Smooth muscle cell (in vitro differentiated cells): ENCODE results near the gene ACYP2. TPM values are rescaled to one million over a fixed set of nuclear protein-coding genes. Genes with fewer than 3 reads are reported as not detected.

ENCODE experiments used
- DNase-seq: peaks from one replicate; lab custom pipeline; 2025; ENCODE audit not compliant: unreplicated experiment; lab: John Stamatoyannopoulos, UW
- H2AFZ ChIP-seq: fragments of 200-600 bp; sonication (generic); 2 replicates; pipeline ENCODE4 v1.6.0; 2016; ENCODE audit warnings: antibody characterized with exemption, low read depth, mild to moderate bottlenecking
- H3F3A ChIP-seq: fragments of 200-600 bp; sonication (generic); 2 replicates; pipeline ENCODE4 v1.6.0; 2017; ENCODE audit warnings: antibody characterized with exemption, low read depth
- H3K27ac ChIP-seq: fragments of 200-600 bp; sonication (generic); 2 replicates; pipeline ENCODE4 v1.5.1; 2016; ENCODE audit warnings: low read depth, mild to moderate bottlenecking
- H3K27me3 ChIP-seq: fragments of 200-600 bp; sonication (generic); 2 replicates; pipeline ENCODE4 v1.6.1; 2016; ENCODE audit warnings: low read depth, mild to moderate bottlenecking
- H3K36me3 ChIP-seq: fragments of 200-600 bp; sonication (generic); 2 replicates; pipeline ENCODE4 v1.5.1; 2016; ENCODE audit warnings: low read depth
- H3K4me1 ChIP-seq: fragments of 200-600 bp; sonication (generic); 2 replicates; pipeline ENCODE4 v1.5.1; 2016; ENCODE audit warnings: low read depth
- H3K4me2 ChIP-seq: fragments of 200-600 bp; sonication (generic); 2 replicates; pipeline ENCODE4 v1.6.0; 2016; ENCODE audit warnings: mild to moderate bottlenecking
- H3K4me3 ChIP-seq: fragments of 200-600 bp; sonication (generic); 2 replicates; pipeline ENCODE4 v1.5.1; 2016; ENCODE audit warnings: mild to moderate bottlenecking
- H3K79me2 ChIP-seq: fragments of 200-600 bp; sonication (generic); 2 replicates; pipeline ENCODE4 v1.6.0; 2016; ENCODE audit warnings: low read depth, mild to moderate bottlenecking
- H3K9ac ChIP-seq: fragments of 200-600 bp; sonication (generic); 2 replicates; pipeline ENCODE4 v1.6.0; 2016; ENCODE audit warnings: low read depth
- H3K9me3 ChIP-seq: fragments of 200-600 bp; sonication (generic); replicated peaks from 2 replicates; pipeline ENCODE4 v1.5.1; 2016; ENCODE audit warnings: low read depth
- H4K20me1 ChIP-seq: fragments of 200-600 bp; sonication (generic); 2 replicates; pipeline ENCODE4 v1.6.0; 2016; ENCODE audit warnings: low read depth
- WGBS: methylation state at CpG from one replicate; pipeline ENCODE4 v1.1.7; 2016; ENCODE audit warnings: low lambda C conversion rate; 5-methylcytosine and 5-hydroxymethylcytosine counted together
- polyA plus RNA-seq: library from polyadenylated mRNA; unstranded; fragments of >200 nt; fragmentation: Nextera tagmentation; extraction: Ambion mirVana; gene quantifications from 2 replicates; pipeline ENCODE4 v1.2.1, GENCODE V29; 2016
- total RNA-seq: library from RNA; depleted of rRNA; stranded (reverse); fragments of >200 nt; gene quantifications from 2 replicates; pipeline ENCODE4 v1.2.3, GENCODE V29; 2014
- TF ChIP-seq, protein P1 (sequence below): fragments of 200-600 bp; sonication (generic); IDR thresholded peaks from 2 replicates; pipeline ENCODE4 v1.5.1; 2017; ENCODE audit warnings: borderline replicate concordance, mild to moderate bottlenecking, antibody characterized with exemption; ENCODE audit not compliant: insufficient read depth, poor library complexity, severe bottlenecking

The ACYP2 gene
- total and polyA plus RNA-seq, 2 experiments from 2014 or later: 12.1 to 18.6 TPM

GRCh38 chr2:54204476-54204875 is 89.1 kb downstream of the ACYP2 start:
- Histone ChIP-seq H3K4me2 (no peak overlapping the region), H2AFZ (no peak overlapping the region), H3K27ac (no peak overlapping the region), H3K4me3 (no peak overlapping the region), H3K27me3 (no peaks in the 10 kb centered on the region), H3K4me1 (peaks cover 20% of the 10 kb centered on the region), H3K36me3 (no peaks in the 10 kb centered on the region), H3K79me2 (no peaks in the 10 kb centered on the region), H3K9me3 (no peaks in the 10 kb centered on the region), H3F3A (peaks cover 8% of the 10 kb centered on the region), H3K9ac (no peak overlapping the region), H4K20me1 (no peaks in the 10 kb centered on the region)
- DNase-seq: no peak
- WGBS: 61% methylated on average over 2 of the region's 2 CpGs
- TF ChIP-seq, protein P1, sequence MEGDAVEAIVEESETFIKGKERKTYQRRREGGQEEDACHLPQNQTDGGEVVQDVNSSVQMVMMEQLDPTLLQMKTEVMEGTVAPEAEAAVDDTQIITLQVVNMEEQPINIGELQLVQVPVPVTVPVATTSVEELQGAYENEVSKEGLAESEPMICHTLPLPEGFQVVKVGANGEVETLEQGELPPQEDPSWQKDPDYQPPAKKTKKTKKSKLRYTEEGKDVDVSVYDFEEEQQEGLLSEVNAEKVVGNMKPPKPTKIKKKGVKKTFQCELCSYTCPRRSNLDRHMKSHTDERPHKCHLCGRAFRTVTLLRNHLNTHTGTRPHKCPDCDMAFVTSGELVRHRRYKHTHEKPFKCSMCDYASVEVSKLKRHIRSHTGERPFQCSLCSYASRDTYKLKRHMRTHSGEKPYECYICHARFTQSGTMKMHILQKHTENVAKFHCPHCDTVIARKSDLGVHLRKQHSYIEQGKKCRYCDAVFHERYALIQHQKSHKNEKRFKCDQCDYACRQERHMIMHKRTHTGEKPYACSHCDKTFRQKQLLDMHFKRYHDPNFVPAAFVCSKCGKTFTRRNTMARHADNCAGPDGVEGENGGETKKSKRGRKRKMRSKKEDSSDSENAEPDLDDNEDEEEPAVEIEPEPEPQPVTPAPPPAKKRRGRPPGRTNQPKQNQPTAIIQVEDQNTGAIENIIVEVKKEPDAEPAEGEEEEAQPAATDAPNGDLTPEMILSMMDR: no peak

DNA sequence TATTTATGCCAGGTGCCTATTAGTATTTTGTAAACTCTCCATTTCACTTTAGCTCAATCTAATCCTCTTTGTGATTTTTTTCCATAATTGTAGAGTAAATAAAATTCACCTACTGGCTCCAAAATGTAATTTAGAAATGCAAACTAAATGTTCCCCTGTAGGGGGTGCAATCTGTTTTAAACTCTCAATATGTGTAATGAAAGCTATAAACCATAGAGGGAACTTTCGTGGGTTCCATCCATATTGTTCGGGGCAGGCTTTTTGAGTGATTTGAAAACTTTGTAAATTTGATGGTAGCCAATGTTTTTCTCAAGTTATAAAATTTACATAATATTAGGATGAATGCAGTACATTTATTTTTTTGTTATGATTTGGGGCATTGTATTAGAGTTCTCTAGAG is 91.2 kb downstream of the ACYP2 start:
- no peaks in the 10 kb centered on the region for H4K20me1 ChIP-seq
- peaks cover 20% of the 10 kb centered on the region for H3K4me1 ChIP-seq
- no peak overlapping the region for H3K4me3 ChIP-seq
- peaks cover 8% of the 10 kb centered on the region for H3F3A ChIP-seq
- no peak overlapping the region for H3K9ac ChIP-seq
- TF ChIP-seq, protein P1: peak; percentile 56
- no peaks in the 10 kb centered on the region for H3K36me3 ChIP-seq
- H3K27ac ChIP-seq: no peak overlapping the region
- no peak overlapping the region for H3K4me2 ChIP-seq
- H3K9me3 ChIP-seq: no peaks in the 10 kb centered on the region
- H3K79me2 ChIP-seq: no peaks in the 10 kb centered on the region
- no peak for DNase-seq
- WGBS: 72% methylated on average over 2 of the region's 2 CpGs
- no peaks in the 10 kb centered on the region for H3K27me3 ChIP-seq
- H2AFZ ChIP-seq: no peak overlapping the region

DNA sequence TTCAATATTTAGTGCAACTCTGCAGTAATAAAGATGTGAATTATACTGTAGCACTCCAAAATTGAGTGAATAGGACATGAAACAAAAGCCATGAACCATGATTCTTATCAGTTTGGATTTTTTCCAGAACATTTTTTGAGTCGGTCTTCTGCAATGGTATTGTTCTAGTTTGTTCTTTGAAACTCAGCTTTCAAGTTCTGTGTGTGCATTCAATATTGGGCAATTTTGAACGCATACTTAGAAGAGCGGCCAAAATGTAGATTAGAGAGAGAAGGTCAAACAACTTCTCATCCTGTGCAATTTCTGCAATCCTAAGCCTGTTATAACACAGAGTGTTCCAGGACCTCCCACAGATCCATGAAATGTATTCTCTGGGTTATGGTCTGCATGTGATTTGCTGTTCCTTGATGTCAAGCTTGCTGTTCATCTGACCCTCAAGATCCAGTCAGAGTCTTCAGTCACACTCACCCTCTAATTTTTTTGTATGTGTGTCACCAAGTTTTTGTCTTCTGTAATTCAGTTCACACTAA is 92.3 kb downstream of the ACYP2 start:
- Histone ChIP-seq H3K27me3 (no peaks in the 10 kb centered on the region), H3K27ac (peak overlapping the region; percentile 77), H3K4me1 (peaks cover 20% of the 10 kb centered on the region), H3K79me2 (no peaks in the 10 kb centered on the region), H2AFZ (no peak overlapping the region), H3K4me3 (no peak overlapping the region), H3K9ac (no peak overlapping the region), H3K9me3 (no peaks in the 10 kb centered on the region), H3K4me2 (peak overlapping the region; percentile 78), H3F3A (peaks cover 8% of the 10 kb centered on the region), H3K36me3 (no peaks in the 10 kb centered on the region), H4K20me1 (no peaks in the 10 kb centered on the region)
- 40% methylated on average over 3 of the region's 3 CpGs for WGBS
- TF ChIP-seq, protein P1: no peak
- DNase-seq: no peak

DNA sequence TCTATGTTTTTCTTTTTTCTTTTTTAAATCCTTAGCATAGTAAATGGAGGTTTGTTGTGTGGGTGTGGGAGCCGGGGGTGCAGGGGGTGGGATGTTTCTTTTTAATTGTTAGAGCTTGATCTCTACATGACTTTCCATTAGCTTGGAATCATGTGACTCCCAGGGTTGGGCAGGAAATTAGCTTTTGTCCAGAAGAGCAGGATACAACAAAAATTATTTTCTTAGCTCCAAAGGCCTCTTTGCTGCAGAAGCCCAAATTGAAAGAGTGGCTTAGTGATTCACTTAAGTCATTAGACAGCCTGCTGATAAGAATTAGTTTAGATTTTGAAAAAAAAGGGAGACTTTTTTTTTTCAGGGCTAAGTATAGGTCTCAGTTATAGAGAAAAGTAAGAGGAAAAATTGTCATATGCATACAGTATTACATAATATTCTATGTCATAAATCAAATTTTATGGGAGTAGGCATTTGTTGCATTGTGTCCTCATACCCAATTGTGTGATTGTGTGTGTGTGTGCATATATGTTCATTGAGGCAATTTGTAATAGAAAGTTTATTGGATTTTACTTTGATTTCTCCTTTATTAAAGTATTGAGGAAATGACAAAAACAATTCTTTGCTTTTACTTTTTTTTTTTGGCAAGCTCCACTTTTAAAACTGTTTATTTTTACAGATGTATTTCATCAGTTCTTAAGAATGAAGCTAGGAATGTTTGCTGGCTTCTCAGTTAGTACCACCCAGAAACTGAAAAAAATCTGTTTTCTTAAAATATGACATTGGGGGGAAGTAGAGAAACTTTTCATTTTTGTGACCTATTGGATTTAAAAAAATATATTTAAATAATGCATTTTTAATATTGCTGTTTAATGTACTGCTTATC is 93.2 kb downstream of the ACYP2 start:
- Histone ChIP-seq H3F3A (peaks cover 8% of the 10 kb centered on the region), H3K27me3 (no peaks in the 10 kb centered on the region), H3K27ac (peak overlapping the region; percentile 77), H3K79me2 (no peaks in the 10 kb centered on the region), H3K36me3 (no peaks in the 10 kb centered on the region), H3K4me1 (peaks cover 20% of the 10 kb centered on the region), H3K9ac (no peak overlapping the region), H3K4me2 (peak overlapping the region; percentile 78), H4K20me1 (no peaks in the 10 kb centered on the region), H3K4me3 (no peak overlapping the region), H3K9me3 (no peaks in the 10 kb centered on the region), H2AFZ (peak overlapping the region; percentile 62)
- TF ChIP-seq, protein P1: no peak
- 60% methylated on average over 1 of the region's 1 CpG for WGBS
- DNase-seq: no peak
